Measurements from ENCODE around the gene CD99L2.

CD99L2 gene

DNA sequence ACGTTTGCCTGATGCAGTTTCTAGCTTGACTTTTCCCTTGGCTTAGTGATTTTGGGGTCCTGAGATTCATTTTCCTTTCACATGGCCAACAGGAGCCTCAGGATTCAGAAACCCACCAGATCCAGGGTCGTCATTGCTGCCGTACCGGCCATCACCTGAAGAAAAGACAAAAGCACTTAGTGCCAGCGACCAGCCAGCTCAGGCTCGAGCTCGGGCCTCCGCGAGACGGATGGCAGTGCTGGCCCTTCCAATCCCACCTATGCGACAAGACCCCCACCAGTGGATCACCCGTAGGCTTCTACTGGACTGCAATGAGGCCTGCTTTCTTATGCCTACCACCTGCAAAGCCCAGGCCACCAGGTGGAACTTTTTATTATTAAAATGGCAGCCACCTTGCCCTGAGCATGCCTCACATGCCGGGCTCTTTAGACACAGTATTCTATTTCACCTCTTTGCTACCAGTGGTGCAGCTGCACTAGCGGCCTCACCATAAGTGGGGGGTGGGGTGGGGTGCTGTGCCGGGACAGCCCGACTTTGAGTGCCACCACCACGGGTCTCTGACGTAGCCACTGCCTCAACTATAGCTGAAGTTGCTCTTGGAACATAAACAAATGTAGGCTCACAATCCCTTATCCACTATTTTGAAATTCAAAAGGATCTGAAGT is 121.0 kb downstream of the CD99L2 start:
- no peak for DNase-seq

DNA sequence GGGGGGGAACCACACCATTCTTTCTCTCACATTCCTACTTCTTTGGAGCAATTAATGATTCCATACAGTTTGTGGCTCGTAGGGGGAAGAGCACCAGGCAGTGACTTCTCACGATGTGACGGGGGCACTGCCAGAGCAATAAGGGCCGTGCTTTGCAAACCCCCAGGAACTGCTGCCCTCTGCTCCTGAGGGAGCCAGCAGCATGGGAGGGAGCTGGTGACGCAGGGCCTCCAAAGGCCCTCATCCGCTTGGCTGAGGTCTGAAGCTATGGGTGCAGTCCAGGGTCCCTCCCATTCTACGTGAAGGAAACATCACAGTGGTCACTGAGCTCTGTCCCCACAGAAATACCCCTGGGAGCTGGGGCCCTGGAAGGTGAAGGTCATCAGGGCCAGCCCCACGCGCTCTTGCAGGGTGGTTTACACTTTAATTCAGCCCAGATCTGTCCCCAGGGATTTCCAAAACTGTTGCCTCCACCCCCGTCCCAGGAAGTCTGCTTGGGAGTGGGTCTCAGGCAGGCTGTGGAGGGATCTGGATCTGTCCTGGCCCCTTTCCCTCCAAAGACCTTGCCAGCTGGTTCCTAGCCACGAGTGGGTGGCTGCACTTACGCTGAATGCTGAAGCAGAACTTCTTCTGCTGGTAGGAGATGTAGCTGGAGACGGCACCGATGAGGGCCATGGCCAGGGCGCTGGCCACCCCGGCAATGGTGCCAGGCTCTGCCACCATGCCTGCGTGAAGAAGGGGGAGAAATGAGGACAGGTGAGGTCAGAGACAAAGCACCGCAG is 122.7 kb downstream of the CD99L2 start:
- no peak for DNase-seq

DNA sequence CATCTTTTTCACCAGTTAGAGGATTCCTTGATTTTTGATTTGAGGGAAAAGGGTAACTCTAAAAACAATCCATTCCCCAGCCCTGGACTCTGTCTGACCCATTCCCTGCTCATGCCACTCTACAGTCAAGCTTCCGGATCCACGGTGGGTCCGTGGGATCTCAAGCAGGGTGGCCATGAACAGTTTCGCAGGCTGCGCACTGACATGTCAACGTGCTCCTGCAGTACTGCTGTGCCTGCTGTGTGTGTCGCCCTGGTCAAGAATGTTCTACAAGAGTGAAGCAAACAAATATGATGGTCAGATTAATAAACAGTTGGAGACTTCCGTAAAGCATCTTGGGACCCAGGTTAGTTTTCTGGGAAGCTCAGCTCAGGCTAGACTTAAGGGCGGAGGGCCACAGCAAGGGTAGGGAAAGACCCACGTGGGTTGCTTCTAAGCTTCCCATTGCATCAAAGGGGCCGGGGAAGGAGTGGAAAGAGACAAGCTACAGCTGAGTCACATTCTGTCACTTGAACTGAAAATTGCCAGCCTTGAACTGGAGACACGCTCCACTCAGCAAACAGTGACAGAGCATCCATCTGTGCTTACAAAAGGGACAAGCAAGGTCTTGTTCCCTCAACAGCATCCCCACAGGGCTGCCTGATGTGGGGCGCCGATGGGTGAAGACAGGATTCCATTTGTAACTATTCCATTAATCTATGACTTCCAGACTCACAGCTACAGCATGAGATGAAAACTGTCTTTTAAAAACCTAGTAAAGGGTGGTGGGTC is 123.5 kb downstream of the CD99L2 start:
- no peak for DNase-seq

DNA sequence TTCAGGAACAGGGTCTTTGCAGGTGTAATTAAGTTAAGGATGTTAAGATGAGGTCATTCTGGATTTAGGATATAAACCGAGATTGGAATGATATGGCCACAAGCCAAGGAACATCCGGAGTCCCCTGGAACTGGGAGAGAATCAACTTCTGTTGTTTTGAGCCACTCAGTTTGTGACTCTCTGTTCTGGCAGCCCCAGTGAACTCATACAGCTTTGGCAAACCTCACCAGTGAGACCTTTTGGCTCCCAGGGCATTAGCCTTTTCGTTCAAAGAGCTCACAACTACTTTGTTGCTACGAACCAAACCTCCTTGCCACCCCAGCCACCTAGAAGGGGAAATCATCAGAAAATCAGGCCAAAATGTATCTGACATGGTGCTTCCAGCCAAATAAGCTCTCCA is 124.8 kb downstream of the CD99L2 start:
- DNase-seq, result no peak

DNA sequence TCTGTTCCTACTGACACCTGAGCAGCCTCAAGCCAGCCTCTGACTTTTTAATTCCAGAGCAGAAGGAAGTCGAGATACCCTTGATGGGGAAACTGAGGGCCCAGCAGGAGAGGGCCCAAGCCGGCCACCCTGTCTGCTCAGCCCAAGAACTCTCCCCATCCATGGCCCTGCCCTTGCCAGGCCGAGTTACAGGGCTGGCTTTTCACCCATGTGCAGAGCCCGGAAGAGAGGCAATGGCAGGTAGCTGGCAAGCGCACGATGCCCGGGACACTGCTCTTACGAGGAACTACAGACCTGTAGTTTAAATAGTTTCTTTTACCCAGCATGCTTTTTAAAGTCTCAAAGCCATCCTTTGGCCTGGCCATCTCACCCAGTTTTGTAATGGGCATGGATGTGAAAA is 125.4 kb downstream of the CD99L2 start:
- DNase-seq, result no peak

DNA sequence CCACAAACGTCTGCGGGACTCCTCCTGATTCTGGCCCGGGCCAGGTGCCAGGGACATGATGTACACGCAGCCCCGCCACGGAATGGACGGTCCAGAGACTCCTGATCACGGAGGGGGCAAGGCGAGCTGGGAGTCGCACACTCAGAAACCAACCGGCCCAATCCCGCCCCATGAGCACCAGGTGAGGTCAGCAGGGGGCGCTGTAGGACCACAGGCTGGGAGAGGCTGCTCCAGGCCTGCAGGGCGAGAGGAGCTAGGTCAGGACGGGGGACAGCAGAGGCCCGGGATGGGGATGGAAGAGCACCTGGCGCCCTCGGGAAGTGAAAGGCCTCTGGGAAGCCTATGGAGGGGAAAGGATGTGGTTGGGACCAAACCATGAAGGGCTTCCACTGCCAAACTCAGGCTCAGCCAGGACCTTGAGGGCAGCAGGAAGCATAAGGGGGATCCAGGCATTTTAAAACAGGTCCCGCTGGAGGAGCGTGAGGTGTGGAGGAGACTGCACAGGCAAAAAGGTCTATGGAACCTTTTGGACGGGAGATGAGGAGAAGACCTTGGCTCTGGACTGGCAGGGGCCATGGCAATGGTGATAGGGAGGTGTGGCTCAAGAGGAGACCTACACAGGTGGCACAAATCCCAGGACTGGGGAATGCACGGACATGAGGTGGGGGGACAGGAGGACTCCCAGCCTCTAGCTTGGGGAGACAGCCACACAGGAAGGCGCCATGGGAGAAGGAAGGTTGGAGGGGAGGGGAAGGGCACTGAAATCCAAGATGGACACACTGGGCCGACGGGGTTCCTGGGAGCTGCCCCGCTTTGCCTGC is 126.1 kb downstream of the CD99L2 start:
- DNase-seq, result peak; percentile 61

DNA sequence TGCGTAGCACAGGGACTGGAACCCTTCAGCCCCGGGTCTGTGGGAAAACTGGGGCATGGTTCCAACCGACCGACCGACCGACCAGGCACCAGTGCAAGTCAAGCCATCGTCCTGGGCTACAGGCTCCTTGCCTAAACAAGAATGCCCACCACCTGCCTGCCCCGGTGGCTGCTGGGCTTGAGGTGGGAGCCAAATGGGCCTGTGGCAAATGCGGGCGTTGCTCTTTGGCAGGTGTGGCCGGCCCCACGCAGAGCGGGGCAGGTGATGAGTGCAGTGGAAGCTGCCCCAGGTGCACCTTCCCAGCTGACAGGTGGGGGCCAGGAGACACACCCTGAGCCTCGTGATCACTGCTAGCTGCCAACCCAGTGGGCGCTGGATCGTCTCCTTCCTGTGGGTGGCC is 127.4 kb downstream of the CD99L2 start:
- DNase-seq, result no peak

DNA sequence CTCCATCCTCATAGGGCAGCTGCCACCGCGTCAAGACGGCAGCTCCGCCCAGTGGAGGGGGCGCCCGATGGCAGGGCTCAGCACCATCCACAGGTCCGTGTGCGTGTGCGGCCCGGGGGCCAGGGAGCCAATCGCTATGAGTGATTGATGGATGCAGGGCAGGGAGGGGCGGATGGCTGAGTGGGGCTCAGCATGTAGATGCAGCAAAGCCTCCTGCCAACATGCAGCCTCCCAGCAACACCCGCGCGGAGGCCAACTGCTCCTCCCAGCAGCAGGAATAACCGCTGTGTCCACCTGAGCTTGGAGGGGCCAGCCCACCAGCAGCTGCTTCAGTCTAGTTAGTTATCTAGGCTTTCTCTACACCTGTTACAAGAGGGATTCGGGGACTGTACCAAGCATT is 127.8 kb downstream of the CD99L2 start:
- no peak for DNase-seq

DNA sequence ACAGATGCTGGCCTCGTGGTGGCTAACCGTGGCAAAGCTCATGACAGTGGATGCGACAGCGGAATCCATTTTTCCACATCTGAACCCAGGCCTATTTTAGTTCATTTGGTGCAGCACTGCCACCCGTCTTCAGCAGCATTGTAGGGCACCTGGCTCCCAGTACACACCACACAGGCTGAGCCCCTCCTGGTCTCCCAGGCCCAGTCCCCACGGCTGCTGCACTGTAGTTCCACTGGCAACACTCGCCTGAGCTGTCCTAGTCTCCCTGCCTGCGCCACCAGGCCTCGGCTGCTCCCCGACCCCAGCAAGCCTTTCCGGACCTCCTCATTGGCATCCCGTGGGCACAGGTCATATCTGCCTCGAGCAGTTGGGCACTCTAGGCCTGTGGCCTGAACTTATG is 129.1 kb downstream of the CD99L2 start:
- DNase-seq, result no peak

DNA sequence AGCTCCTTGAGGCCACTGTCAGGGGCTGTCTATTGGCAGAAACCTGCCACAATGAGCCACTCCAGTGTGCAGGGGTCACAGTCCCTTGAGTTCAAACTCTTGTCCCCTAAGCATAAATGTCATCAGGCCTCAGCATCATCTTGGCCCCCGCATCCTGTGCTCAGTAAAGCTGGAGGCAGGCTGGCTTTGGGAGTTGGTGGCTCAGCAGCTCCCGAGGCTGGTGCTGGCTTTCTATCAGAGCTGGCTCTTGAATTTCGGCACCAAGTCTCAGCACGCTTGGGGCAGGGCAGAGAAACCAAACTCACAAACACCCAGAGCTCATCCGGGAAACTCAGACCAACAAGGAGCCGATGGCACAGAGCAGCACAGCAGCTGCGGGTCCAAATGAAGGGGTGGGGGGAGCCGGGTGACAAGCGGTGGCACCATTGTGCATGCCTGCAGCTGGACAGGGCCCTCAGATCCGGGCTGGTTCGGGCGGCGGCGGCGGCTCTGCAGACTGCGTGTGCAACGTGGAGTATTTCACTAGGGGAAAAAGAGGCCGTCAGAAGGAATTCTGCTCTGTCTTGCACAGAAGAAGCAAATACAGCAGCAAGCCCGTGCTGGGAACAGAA is 129.8 kb downstream of the CD99L2 start:
- DNase-seq, result no peak

DNA sequence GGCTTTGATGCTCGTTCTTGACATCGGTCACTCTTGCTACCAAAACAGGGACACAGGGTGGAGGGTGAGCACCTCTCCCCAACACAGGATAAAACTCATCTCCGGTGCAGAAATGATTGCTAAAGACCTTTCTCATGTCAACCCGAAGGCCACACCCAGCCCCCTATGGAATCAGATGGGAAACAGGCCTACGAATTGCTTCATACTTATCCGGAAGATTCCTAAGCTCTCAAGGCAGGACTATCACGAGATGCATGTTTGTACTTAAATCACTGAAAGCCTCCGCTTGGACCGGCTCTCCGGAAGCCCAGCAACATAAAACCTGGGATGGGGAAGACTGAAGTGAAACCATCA is 130.4 kb downstream of the CD99L2 start:
- no peak for DNase-seq

DNA sequence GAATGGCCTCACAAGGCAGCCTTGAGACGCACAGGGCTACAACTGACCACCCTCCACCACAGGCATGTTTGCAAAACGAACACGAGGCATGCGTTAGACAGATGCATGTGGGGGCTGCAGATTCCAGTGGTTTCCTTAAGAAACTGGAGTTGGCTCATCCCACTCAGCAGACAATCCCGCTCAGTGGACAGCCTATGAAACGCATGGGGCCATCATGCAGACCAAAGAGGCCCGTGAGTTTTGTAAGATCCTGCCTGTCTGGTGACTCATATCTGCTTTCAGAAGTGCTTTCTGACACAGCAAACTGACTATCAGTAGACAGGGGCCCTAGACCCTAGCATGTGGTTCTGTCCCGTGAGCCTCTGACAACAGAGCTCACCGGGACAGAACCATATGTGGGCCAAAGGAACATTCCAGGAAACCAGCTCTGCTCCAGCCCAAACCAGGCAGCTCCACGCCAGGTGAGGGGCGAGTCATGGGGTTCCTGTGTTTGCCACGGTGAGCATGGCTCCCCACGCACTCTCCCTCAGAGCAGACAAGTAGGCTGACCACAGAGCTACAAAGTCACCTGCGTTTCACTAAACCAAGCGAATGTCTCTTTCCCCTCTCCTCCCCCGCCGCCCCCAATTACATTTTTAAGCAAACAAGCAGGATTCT is 130.9 kb downstream of the CD99L2 start:
- no peak for DNase-seq

DNA sequence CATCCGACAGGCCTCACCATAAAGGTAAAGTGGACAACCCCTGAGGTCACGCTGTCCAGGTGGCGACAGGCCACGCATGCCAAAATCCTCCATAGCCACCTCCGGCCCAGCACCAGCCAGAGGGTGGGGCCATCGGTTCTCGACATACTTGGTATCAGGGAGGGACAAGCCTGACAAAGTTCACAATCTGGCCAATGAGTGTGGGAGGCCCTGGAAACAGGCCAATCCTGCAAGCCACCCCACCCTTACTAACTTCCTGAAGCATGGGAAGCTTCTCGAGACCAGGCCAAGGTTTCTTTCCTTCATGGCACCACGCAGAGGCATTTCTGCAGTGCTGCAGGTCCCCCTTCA is 131.4 kb downstream of the CD99L2 start:
- no peak for DNase-seq

DNA sequence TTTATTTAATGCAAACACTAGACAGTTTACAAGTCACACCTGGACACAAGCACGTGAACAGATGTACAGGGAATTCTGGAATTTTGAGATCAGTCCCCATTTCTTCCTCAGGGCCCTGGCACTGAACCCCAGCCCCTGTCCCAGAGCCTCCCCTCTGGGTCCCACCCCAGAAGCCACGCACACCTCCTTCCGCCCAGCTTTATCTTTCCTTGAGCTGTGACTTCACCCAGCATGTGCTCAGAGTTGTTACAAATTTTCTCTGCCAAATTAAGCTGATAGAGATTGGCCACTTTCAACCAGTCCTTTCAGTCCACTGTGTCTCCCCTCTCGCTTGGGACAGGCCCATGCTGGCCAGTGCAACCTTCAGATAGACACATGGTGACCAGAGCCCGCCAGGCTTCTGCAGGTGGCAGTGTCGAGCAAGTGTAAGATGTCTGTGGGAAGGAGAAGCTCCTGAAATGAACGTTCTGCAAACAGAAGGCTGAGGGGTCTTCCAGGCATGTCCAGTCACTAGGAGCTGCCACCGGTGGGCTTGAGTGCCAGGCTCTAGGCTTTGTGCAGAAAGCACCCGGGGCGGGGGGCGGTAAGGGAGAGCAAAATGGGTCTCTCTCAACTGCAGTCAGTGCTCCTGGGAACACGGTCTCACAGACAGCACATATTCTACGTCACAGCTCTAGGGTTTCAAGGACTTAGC is 132.0 kb downstream of the CD99L2 start:
- no peak for DNase-seq

DNA sequence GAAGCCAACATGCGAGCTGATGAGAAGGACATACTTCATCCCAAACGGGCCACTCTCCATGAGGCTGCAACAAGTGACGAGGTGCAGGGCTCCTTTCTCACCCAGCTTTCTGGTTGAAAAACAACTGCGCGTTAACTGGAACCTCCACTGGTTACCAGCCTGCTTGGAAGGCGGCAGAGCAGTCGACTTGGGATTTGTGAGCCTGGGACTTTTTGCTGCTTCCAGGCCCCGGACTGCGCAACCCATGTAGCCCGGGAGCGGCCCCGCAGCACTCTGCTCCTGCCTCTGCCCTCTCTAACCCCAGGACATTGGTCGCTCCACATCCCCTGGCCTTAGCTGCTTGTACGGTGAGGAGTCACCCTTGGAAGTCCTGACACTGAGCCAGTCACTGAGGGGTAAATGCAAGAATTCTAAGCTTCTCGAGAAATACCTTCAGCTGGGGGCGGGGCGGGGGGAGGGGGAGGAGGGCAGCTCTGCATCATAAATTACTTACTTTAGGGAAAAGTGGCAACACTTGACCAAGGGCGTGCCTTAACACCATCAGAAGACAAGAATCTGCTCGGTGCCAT is 132.6 kb downstream of the CD99L2 start:
- no peak for DNase-seq

DNA sequence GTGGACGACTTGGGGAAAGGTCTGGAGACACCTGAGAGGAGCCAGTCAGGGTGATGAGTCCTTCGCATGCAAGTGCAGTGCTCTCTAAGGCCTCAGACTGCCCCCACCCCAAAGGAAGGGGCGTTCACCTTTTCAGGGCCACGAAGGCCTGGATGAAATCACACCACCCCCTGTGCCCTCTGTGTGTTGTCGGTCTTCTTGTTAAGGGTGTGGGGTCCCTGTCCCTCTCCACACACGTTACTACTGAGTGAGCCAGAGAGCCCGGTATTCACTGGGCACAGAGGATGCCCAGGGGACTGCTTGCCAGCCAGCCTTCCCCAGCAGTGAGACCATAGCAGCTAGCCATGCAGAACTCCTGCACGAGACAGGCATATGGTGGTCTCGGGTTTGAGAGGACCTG is 133.2 kb downstream of the CD99L2 start:
- no peak for DNase-seq

DNA sequence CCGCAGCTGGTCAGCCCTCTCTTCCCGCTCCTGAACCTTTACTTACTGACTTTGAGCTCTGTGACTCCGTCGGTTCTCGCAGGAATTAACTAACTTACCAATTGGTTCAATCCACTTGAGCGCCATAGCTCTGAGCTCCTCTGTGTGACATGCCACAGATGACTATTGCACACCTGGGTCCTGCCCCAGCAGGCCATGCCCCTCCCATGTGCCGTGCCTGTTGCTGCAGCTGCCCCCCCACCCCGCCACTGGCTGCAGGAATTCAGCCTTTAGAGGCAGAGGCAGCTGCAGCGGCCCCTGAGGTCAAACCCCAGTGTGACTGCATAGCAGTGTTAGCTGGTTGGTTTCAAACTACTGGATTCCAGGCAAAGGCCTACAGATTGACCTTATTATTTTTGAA is 134.7 kb downstream of the CD99L2 start:
- DNase-seq, result no peak

DNA sequence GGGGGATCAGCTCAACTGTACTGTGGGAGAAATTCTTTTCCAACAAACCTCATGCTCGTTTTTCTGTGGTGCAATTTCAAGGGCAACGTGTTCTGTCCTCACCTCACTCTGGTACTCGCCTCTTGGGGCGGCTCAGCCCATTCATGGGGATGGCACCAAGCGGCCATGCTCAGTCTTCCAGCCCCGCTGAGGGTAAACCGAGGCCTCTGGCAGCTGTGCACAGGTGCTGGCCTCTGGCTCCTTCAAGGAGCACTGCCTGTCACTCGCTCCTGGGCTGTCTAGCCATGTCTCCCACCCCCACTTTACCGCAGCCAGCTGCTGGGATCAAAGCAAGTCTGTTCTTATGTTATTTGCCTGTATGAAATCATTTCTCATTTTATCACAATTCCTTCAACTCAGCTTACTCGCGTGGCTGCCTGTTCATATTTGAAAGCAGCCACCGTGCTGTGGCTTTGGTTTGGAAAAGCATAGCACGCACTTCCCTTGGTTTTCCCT is 135.1 kb downstream of the CD99L2 start:
- DNase-seq, result no peak

DNA sequence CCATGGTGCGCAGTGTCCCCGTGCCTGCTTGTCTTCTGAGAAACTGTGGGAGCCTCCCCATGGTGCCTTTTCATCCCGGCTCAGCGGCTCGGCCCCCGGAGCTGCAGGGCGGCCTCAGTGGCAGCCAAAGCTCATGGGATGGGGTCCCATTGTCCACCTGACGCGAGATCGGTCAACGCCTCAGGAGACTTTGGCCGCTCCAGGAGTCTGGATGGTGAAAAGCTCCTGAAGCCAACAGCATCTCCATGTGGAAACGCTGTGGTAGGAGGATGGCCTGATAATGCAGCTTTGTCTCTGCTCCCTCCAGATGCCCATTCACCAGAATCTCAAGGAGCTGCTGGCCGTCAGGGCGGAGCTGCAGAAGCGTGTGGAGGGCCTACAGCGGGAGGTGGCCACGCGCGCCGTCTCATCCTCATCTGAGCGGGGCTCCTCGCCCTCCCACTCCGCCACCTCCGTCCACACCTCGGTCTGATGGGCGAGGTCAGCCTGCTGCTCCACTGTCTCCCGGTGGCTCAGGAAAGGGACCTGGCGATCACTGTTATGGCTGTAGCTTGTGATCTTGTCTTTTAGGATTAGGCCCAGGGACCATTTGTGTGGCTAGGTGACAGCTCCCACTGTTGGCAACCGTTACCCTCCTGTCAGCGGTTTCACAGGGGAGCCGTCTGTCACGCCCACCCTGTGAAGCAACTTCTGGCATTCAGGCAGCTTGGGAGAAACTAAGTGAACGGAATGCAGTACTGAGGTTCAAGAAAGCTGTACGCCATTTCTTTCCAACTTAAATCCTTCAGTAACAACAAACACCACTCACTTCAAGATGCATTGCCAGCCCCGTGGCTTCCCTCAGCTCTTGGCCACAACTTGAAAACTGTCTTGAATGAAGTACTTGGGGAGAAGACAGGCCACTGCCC is 136.0 kb downstream of the CD99L2 start:
- DNase-seq, result no peak

DNA sequence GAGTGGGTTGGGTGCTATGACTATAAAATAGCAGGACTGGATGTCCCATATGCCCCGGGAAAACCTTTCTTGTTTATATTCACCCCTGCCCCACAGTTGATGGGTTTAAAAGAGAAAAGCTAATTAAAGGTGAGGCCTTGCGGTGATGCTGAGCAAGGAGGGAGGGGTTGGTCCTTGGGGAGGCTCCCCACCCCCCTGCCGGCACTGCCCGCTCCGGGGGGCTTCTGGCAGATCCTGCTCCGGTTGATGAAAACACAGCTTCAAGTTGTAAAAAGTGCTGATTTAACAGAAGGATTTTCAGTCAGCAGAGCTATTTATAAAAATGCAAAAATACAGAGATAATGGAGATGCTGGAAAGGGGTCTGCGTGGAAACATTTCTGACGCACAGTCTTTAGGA is 136.7 kb downstream of the CD99L2 start:
- no peak for DNase-seq

Measured in effector CD4-positive, alpha-beta T cell (primary cell).